HG02759 (cell line): ENCODE results near the gene ARX.
A peak's percentile ranks its signal among the peaks of the same experiment; 100 is the strongest.

Source experiments
- ATAC-seq: cut with Tn5 transposase; IDR thresholded peaks from one replicate; pipeline ENCODE4 v1.9.1; 2021; ENCODE audit warnings: mild to moderate bottlenecking, moderate library complexity; ENCODE audit not compliant: unreplicated experiment

The ARX gene

DNA sequence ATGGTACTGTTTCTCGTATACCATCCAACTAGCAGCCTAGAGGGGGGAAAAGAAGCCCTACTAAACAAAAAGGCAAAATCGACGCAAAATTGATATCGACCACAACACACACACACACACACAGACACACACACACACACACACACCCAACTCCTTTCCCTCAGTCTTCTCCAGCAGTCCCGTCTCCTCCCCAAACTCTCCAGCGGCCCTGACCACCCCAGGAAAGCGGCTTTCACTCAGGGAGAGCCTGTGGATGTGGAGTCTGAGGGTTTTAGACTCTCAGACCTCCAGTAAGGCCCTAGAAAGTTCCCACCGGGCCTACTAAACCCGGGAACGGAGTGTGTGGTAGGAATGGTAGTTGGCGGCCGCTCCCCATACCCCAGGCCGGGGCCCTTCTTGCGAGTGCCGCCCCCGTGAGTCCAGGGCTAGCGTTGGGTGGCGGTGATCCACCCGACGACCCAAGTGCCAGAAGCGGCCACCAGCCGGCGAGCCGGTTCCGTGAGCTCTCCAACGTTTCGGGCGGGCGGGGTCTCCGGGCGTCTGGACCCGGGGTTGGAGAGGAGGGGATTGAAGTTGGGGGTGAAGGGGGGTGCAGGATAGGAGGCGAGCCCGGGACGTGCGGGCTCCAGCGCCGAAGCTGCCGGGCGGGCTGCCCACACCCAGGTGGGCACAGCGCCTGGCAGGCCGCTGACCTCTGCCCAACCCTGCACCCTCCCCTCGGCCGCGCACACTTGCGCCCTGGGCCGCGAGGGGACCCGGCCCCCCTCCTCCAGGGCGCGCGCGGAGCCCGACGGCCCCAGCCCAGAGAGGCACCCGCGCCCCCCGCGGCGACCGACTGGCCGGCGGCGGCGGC is 13.7 kb downstream of the ARX start:
- no peak for ATAC-seq

DNA sequence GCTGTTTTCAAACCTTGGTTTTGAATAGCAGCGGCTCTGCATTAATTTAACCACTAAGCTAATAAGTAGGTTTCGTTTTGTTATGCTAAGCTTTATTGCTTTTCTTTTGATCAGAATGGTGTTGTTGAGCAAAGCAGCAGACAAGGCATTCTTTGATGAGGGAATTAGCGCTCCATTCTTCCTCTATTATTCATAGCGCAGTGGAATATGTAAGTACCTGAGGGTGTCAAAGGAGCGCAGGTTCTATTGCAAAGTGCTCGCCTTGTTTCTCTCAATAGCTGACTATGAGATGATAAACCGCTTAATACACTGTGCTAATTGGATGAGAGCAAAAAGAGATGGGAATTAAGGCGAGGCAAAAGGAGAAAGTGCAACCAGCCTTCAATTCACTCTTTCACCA is 16.3 kb downstream of the ARX start:
- ATAC-seq: no peak

DNA sequence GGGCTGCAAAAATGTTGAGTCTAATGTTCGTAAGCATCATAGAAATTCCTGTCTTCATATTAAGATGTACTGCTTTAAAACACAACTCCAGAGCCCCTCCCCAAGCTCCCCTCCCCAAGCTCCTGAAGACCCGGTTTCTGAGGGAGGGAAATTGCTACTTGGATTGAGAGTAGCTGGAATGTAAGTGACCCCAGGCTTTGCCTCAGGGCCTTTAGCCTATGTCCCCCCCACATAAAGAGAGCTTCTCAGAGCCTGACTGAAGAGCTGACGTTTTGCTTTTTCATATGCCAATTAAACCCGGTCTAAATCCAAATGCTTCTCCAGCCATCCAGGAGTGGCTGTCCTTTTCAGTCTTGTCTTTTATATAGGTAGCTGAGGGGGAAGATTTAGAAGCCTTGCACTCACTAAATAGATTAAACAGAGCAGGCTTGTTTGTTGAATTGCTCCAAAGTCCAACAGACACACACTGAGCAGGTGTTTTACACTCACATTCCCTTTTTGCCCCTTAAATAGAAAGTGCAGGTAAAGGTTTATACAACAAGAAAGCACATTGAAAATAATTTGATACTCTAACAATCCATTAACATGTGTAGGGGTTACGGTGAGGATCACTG is 19.6 kb downstream of the ARX start:
- ATAC-seq: no peak

DNA sequence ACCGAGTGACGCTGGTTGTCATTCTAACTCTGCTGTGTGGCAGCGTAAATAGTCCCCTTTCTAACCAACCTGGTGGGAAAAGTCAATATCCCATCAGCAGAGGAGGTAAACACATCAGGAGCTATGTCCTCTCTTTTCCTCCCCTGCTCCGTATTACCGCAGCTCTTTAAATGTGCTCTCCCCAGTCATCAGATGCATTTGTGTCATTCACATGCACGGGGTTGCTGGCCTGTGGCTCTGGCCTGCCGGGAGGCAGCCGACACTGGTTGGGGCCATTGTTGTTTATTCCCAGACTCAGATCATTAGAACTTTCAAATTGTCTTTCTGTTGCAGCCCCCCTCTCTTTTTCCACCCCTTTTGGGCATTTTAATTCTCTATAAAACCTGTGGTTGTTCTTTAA is 21.9 kb downstream of the ARX start:
- ATAC-seq: no peak

DNA sequence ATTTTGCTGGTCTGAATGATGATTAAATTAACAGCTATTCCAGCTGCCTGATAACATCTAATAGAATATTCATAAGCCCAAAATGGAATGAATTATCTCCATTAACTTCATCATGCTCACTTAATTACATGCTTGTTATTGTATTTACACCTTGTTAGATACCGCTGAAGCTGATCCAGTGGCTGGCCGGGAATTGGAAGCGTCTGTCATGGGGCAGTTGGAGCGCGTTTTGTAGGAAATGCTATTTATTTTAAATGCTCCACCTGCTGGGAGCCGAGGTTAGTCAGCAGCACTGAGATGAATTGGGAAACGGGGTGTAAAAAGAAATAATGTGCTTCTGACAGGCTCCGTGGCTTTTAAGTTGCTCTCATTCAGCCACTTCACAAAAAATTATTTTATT is 25.2 kb downstream of the ARX start:
- ATAC-seq: no peak

DNA sequence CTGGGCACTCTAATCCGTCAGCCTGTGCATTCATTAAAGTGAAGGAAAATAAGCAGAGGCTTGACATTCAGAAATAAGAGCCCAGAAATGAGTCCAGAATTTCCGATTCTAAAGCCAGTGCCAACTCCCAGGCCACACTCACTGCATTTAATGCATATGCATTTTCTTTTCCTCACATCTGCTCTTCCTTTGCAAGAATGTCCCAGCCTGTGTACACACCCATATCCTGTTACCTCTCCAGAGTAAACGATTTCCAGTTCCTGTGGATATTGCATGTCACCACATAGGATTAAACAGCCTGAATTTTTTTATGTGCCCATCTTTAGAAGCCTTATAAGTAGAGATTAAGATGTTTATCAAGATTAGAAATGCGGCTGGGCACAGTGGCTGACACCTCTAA is 27.5 kb downstream of the ARX start:
- ATAC-seq: no peak

DNA sequence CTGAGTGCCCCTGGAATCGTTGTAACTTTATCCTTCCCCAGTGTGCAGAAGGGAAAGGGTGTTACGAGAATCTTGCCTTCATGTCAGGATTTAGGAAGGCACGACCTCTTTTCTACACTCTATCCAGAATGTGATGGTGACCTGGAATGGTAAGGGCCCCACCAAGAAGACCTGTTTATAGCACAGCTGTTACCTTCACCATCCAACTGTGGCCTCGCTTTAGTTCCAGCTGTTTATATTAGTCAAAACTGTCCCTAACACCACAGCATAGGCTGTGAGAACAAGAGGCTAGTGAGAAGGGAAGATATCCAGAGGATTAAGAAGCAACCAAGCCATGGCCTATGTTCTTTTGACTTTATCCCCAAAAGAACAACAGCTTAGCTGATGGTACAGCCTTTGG is 28.0 kb downstream of the ARX start:
- no peak for ATAC-seq

DNA sequence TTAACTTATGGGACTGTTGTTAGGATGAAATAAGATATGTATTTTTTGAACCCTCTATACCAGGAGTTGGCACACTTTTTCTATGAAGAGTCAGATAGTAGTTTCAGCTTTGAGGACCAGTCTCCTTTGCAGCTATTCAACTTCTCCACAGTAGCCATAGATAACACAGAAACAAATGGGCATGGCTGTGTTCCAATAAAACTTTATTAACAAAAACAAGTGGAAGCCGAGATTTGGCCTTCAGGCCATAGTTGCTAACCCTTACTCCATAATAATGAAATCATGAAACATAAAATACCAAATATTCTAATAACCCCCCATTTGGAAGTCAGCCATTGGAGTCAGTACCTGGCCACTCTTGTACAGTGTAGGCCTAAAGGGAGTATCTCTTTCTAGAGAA is 30.6 kb downstream of the ARX start:
- ATAC-seq: no peak

DNA sequence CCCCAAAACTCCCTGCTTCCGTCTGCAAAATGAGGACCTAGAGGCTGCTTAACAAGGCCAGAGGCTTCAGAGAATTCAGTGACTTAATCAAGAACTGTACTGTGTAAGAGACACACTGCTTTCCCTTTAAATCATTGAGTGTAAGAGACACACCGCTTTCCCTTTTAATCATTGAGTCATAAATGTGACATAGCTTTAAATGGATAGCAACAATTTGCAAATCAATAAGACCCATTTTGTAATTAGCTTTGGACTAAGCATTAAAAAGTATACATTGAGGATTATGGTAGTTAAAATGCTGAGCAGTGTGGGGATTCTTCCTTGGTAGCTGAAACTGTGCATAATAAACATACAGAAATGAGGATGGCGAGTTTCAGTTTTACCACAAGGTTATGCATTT is 31.8 kb downstream of the ARX start:
- no peak for ATAC-seq

DNA sequence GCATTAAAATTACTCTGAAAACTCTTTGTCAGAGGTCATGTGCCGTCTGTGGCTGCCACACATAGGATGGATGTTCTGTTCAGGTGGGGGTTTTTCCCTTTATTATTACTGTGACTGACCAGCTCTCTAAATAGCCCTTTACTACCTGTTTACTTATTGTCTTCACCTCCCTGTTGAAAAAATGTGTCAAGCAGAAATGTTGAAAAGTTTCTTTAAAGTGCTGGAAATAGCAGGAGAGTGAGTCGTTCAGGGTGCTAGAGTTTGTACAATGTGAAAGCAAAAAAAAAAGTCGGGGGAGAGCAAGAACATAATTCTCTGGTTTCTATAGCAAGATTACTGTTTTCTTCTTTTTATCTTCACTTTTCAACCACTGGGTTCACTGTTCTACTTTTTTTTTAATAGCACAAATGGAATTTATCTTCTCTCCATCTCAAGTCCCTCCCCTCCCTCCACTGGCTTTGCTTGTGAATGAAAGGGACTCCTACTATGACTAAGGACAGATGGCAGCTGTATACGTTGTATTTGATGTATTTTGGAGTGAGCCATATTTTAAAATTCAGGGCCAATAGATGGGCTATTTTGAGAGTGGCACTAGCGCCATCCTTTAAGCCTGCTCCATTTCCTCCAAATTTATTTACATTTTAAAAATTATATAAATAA is 33.3 kb downstream of the ARX start:
- no peak for ATAC-seq

DNA sequence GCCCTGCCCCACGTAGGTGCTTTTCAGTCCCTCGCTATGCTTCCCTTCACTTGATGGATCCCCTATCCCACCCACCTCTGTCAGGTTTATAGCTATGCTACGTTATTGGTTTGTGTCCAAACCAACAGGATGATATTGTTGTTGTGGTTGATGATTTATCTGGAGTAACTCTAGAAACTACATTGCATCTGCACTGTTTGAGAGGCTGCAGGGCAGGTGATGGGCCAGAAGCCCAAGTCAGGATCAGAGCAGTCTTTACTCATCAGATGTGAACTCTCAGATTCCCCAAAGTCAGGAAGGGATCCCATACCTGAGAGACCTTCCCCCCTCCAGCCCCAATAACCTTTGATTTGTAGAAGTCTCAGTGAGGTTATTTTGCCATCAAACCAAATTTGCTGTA is 34.7 kb downstream of the ARX start:
- ATAC-seq: no peak

DNA sequence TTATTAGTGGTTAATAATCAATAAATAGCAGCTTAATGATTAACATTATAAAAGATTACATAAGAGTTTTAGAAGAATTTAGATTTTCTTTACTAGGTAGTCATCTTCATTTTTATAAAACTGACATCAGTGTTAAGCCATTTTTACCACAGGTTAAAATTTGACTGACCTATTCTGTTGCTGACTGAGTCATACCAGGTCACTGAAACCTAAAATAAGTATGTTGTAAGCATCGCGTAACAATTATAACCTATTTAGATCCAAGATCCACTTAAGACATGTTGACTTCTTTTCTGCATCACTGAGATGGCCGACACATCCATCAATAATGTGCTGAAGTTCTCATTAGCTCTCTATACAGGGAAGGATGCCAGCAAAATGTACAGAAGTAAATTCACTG is 36.7 kb downstream of the ARX start:
- ATAC-seq: peak; percentile 47

DNA sequence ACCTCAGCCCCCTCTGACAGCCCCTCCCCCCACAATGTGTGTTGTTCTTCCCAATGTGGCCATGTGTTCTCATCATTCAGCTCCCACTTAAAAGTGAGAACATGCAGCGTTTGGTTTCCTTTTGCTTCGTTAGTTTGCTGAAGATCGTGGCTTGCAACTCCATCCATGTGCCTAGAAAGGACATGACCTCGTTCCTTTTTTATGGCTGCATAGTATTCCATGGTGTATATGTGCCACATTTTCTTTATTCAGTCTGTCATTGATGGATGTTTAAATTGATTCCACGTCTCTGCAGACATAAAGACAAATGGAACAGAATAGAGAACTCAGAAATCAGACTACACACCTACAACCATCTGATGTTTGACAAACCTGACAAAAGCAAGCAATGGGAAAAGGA is 46.0 kb downstream of the ARX start:
- ATAC-seq: no peak

DNA sequence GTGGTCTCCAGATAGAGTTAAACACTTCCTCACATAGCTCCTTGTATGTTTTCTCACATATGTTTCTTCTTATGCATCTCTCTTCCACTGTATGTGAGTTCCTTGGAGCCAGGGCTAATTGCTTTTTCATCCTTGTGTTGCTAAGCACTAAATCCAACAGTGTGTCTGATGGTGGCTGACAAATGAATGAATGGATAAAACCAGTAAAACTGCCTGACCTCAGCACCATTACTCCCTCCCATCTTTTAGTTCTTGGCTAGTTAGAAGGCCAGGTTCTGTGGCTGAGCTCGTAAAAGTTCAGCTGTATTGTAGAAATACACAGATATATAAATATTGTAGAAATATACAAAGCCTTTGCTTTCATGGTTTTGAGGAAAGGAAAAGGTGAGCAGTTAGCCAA is 50.4 kb downstream of the ARX start:
- ATAC-seq: no peak

DNA sequence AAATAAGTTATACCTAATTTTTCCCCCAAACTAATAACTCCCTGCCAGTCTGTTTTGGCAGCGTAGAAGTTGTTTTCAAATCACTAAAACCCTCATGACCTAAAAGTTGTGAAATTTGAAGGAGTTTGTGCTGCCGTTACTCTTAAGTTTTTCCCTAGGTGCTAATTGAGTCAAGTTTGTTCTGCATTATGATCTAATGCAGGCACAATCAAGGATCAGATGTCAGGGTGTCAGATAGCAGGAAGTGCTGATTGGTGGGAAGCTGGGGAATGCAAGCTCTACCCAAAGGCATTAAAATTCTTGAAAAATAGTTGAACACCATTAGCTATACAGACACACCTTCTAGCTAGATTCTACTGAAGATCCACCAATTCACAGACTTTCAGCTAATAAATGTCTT is 51.9 kb downstream of the ARX start:
- ATAC-seq: no peak

DNA sequence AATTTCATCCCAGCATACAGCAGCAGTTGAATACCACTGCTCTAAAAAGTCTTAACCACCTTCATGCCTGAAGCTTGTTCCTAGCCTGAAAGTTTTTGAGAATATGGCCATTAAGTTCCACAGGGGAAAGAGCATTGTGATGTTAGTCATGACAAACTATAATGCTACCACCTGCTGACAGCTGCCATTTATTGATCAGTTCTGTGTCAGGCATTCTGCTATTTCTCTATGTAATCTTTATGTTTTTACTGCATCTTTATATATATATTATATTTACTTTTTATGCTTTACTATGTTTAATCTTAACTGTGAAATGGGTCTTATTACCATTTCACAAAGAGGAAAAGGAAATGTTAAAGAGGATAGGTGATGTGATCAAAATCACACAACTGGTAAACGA is 54.0 kb downstream of the ARX start:
- ATAC-seq: no peak

DNA sequence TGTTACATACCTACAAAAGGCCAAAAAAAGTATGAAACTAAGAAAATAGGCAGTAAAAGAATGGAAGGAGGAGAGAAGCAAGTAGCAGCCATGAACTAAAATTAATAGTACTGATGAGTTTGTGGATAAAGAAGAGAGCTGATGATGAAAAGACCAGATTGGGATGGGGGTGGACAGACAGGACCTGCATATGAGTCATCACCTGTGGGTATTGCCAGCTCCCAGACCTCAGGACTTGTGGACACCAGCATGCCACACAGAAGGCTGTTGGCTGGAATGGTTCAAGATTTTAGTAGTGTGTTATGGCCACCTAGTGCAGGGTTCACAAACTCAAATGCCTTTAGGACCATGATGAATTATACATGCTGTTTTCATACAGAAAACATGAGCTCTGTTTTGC is 58.9 kb downstream of the ARX start:
- ATAC-seq: no peak

DNA sequence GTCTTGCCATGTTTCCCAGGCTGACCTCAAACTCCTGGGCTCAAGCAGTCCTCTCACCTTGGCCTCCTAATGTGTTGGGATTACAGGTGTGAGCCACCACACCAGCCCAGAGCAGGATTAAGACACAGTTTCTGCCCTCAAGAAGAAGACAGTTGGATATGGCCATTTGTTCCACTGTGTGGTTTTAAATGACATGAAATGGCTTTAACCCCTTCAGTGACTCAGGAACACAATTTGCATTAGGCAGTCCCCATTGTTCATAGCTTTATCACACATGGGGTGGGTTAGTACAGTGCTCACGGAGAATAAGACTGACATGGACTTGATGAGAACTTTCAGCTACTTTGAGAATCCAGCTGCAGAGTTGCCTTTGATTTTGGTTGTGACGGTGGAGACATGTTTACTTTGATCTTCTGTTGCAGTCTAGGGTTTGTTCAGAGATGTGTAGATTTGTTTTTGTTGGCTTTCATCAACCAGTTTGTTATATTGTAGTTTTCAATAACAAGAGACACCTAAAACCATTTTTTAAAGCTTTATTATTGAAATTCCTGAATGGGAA is 60.3 kb downstream of the ARX start:
- no peak for ATAC-seq

DNA sequence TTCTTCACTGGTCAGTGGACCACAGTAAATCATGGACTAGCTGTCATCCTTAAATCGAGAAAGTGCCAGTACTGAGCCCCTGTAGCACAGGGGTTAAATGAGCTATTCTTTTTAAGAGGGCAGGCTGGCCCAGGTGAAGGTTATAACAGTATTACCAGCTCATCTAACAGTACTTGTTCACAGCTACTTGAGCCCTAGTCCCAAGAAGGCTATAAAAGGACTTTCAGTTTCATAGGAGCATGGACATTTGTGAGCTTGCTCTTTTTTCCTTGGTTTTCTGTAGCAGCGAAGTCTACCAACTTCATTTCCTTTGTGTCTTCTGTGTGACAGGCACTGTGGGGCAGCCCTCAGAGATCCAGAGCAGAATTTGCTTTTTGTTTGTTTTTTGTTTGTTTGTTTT is 61.0 kb downstream of the ARX start:
- ATAC-seq: no peak
